Measurements from ENCODE around the gene PRKD2.

Gene PRKD2

DNA sequence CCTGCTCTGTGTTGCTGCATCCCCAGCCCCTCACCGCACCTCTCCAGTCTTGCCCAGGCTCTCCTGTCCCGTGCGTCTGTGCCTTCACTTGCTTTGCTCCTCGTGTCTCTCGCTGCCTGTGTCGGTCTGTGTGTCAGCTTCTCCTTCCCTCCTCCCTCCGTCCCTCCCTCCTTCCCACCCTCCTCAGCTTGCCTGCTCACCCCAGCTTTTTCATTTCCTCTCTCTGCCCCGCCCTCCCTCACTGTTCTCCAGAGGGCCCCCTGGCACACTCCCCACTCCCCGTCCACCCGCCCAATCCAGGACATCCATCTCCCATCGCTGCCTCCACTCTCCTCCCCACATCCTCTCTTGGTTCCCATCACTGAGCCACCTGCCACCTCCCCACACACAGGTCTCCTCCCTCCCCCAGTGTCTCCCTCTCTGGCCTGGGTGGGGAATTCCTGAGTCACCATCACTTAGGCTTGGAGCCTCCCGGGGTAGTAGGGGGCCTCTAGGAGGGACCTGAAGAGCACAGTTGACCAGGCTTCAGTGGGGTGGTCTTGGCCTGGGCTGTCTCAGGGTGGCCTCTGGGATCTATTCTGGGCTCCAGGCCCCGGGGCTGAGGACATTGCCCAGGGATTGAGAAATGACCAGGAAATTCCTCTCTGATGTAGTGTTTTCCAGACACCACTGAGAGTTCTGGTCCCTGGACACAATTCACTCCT lies 91.8 kb downstream of the PRKD2 start, which contains the start of gene PTGIR (continued):
- TF ChIP-seq SCRT1 (tag by site-specific recombination; IDR thresholded peaks at IDR 0.05; ENCODE audit: borderline replicate concordance) (no peak), ZNF670 (tag by site-specific recombination; IDR thresholded peaks at IDR 0.05; ENCODE audit: low read depth) (no peak), KLF17 (tag by site-specific recombination; IDR thresholded peaks at IDR 0.05) (0 out of 2 replicates have a peak, but pooled peaks have one; percentile 67), ZNF24 (tag by site-specific recombination; IDR thresholded peaks at IDR 0.05) (no peak), ZNF280C (tag by site-specific recombination; IDR thresholded peaks at IDR 0.05) (no peak), ZNF169 (tag by site-specific recombination; IDR thresholded peaks at IDR 0.05) (no peak), SP2 (tag by site-specific recombination; IDR thresholded peaks at IDR 0.05) (peak; percentile 51), WT1 (tag by site-specific recombination; IDR thresholded peaks at IDR 0.05) (peak; percentile 66), ZNF302 (tag by site-specific recombination; IDR thresholded peaks at IDR 0.05; ENCODE audit: low read depth) (no peak), ZNF549 (tag by site-specific recombination; IDR thresholded peaks at IDR 0.05) (no peak), EGR2 (tag by site-specific recombination; IDR thresholded peaks at IDR 0.05; ENCODE audit: low read depth) (peak; percentile 85), ZNF660 (tag by site-specific recombination; IDR thresholded peaks at IDR 0.05) (no peak), MYNN (tag by site-specific recombination; IDR thresholded peaks at IDR 0.05; ENCODE audit: borderline replicate concordance) (no peak), ZNF416 (tag by site-specific recombination; IDR thresholded peaks at IDR 0.05) (0 out of 2 replicates have a peak, but pooled peaks have one; percentile 15), SP7 (tag by site-specific recombination; IDR thresholded peaks at IDR 0.05) (0 out of 2 replicates have a peak, but pooled peaks have one; percentile 24), ZBTB17 (tag by site-specific recombination; IDR thresholded peaks at IDR 0.05) (peak; percentile 48), ZSCAN23 (tag by site-specific recombination; IDR thresholded peaks at IDR 0.05) (no peak)
- TF ChIP-seq, protein P1, sequence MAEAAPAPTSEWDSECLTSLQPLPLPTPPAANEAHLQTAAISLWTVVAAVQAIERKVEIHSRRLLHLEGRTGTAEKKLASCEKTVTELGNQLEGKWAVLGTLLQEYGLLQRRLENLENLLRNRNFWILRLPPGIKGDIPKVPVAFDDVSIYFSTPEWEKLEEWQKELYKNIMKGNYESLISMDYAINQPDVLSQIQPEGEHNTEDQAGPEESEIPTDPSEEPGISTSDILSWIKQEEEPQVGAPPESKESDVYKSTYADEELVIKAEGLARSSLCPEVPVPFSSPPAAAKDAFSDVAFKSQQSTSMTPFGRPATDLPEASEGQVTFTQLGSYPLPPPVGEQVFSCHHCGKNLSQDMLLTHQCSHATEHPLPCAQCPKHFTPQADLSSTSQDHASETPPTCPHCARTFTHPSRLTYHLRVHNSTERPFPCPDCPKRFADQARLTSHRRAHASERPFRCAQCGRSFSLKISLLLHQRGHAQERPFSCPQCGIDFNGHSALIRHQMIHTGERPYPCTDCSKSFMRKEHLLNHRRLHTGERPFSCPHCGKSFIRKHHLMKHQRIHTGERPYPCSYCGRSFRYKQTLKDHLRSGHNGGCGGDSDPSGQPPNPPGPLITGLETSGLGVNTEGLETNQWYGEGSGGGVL (tag by site-specific recombination; IDR thresholded peaks at IDR 0.05), result peak; percentile 98
- TF ChIP-seq, protein P2, sequence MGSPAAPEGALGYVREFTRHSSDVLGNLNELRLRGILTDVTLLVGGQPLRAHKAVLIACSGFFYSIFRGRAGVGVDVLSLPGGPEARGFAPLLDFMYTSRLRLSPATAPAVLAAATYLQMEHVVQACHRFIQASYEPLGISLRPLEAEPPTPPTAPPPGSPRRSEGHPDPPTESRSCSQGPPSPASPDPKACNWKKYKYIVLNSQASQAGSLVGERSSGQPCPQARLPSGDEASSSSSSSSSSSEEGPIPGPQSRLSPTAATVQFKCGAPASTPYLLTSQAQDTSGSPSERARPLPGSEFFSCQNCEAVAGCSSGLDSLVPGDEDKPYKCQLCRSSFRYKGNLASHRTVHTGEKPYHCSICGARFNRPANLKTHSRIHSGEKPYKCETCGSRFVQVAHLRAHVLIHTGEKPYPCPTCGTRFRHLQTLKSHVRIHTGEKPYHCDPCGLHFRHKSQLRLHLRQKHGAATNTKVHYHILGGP (tag by site-specific recombination; IDR thresholded peaks at IDR 0.05), result no peak
- TF ChIP-seq, protein P3, sequence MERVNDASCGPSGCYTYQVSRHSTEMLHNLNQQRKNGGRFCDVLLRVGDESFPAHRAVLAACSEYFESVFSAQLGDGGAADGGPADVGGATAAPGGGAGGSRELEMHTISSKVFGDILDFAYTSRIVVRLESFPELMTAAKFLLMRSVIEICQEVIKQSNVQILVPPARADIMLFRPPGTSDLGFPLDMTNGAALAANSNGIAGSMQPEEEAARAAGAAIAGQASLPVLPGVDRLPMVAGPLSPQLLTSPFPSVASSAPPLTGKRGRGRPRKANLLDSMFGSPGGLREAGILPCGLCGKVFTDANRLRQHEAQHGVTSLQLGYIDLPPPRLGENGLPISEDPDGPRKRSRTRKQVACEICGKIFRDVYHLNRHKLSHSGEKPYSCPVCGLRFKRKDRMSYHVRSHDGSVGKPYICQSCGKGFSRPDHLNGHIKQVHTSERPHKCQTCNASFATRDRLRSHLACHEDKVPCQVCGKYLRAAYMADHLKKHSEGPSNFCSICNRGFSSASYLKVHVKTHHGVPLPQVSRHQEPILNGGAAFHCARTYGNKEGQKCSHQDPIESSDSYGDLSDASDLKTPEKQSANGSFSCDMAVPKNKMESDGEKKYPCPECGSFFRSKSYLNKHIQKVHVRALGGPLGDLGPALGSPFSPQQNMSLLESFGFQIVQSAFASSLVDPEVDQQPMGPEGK (tag by site-specific recombination; IDR thresholded peaks at IDR 0.05), result peak; percentile 27; the same call in 1 of the 2 replicates
- TF ChIP-seq, protein P4, sequence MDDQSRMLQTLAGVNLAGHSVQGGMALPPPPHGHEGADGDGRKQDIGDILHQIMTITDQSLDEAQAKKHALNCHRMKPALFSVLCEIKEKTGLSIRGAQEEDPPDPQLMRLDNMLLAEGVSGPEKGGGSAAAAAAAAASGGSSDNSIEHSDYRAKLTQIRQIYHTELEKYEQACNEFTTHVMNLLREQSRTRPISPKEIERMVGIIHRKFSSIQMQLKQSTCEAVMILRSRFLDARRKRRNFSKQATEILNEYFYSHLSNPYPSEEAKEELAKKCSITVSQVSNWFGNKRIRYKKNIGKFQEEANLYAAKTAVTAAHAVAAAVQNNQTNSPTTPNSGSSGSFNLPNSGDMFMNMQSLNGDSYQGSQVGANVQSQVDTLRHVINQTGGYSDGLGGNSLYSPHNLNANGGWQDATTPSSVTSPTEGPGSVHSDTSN (CRISPR knock-in tag; IDR thresholded peaks at IDR 0.05), result no peak
